Coronary artery (tissue), 2 donors: ENCODE measurements around the gene RHEX.

ENCODE experiments used
- DNase-seq: peaks from one replicate; pipeline ENCODE4 v3.0.0-alpha.2; 2017; ENCODE audit warnings: low spot score
- H3K27ac ChIP-seq, 2 donors: fragments of 200-600 bp; sonication (generic); one replicate each; pipeline ENCODE4 v1.5.1; 2016 to 2019
- H3K4me3 ChIP-seq: fragments of 200-600 bp; sonication (generic); 2 replicates; pipeline ENCODE4 v1.5.1; 2016; ENCODE audit warnings: mild to moderate bottlenecking, moderate library complexity
- CTCF ChIP-seq: fragments of 200-600 bp; sonication (generic); IDR thresholded peaks from one replicate; pipeline ENCODE4 v1.5.1; 2019; ENCODE audit warnings: antibody characterized with exemption

Gene RHEX

GRCh38 chr1:206112600-206113301 lies 59.8 kb downstream of the RHEX start:
- no peak for TF ChIP-seq CTCF
- H3K4me3 ChIP-seq, result no peak overlapping the region
- no peak overlapping the region for H3K27ac ChIP-seq
- DNase-seq, result peak; percentile 50

- TF ChIP-seq CTCF, result no peak
- Histone ChIP-seq H3K27ac (no peak overlapping the region), H3K4me3 (no peak overlapping the region)
- DNase-seq, result no peak
These were observed 62.0 kb downstream of the RHEX start for GRCh38 chr1:206114692-206115640.

- H3K27ac ChIP-seq, result no peak overlapping the region
- H3K4me3 ChIP-seq, result no peak overlapping the region
These were observed 62.8 kb downstream of the RHEX start for GRCh38 chr1:206115791-206116190.

GRCh38 chr1:206116191-206116872 lies 63.4 kb downstream of the RHEX start:
- peak; percentile 70 for DNase-seq
- no peak overlapping the region for H3K27ac ChIP-seq
- no peak for TF ChIP-seq CTCF
- no peak overlapping the region for H3K4me3 ChIP-seq

More at GRCh38 chr1:206115791-206116190, 62.8 kb downstream of the RHEX start:
- DNase-seq, result no peak
- no peak for TF ChIP-seq CTCF

GRCh38 chr1:206116873-206117150 lies 63.8 kb downstream of the RHEX start:
- no peak overlapping the region for H3K27ac ChIP-seq
- H3K4me3 ChIP-seq, result peak overlapping the region; percentile 73
- no peak for DNase-seq
- TF ChIP-seq CTCF, result no peak

- TF ChIP-seq CTCF, result no peak
- H3K4me3 ChIP-seq, result peak within 1 kb of the TSS; percentile 73
- H3K27ac ChIP-seq, result no peak within 1 kb of the TSS
- peak; percentile 71 for DNase-seq
These were observed 64.4 kb downstream of the RHEX start, which contains the start of gene AVPR1B for GRCh38 chr1:206117151-206117948. AVPR1B (minus strand) TSS chr1:206117388; CDS start chr1:206116890, 498 bp downstream.
